Right ventricle myocardium superior (tissue), 1 donor: Measurements from ENCODE around the gene ABCD3. TPM values are rescaled to one million over a fixed set of nuclear protein-coding genes. Genes with fewer than 3 reads are reported as not detected.
"Not testable (repeated sequence)": the region's sequence is repeated elsewhere in the genome, so short reads cannot be mapped to it uniquely, and the experiment has no call there.

Source experiments
- ATAC-seq: fragments of 200-7000 bp; cut with Tn5 transposase; one replicate; pipeline ENCODE4 v1.9.1; 2020; ENCODE audit warnings: mild to moderate bottlenecking; ENCODE audit not compliant: poor library complexity
- DNase-seq: peaks from one replicate; pipeline ENCODE4 v3.0.0-alpha.2; 2020
- intact Hi-C: fragments of 100-400 bp; cut with DNase I; formaldehyde crosslinking; loops from one replicate; pipeline ENCODE4 v1.11.2; 2022
- long read RNA-seq: library from polyadenylated mRNA; unstranded; transcript quantifications from one replicate; pipeline ENCODE4 v2.0.0, GENCODE V29; 2021
- total RNA-seq: library from RNA; stranded (reverse); fragmentation: NEBNext Ultra II Directional; extraction: Animal tissue kit (Norgen Biotek cat#: 25700); gene quantifications from one replicate; pipeline ENCODE4 v1.2.1, GENCODE V29; 2021
- donor health status: DM: no; HTN: yes; CAD: no; lungs with severe emphysema.

Gene ABCD3
- 65.7 TPM for total RNA-seq
- long read RNA-seq, full-length matches to known transcripts: 56 of 113 reads
- long read RNA-seq, partial matches to known transcripts: 9 of 113 reads
- long read RNA-seq, other reads (novel, unspliced or antisense): 48 of 113 reads

GRCh38 chr1:94417978-94418663 is at the start of gene ABCD3:
ABCD3 (plus strand) TSS chr1:94418389; CDS start chr1:94418479, 90 bp downstream.
- ATAC-seq (peak; percentile 98), DNase-seq (peak; percentile 99)
- intact Hi-C loops: no loop called here

GRCh38 chr1:94372771-94373170 is 45.4 kb upstream of the ABCD3 start:
- DNase-seq, ATAC-seq, intact Hi-C loops: not testable (repeated sequence)

- ATAC-seq, DNase-seq, intact Hi-C loops: not testable (repeated sequence)
Measured at GRCh38 chr1:94373311-94373710, 44.9 kb upstream of the ABCD3 start.

GRCh38 chr1:94375666-94376065 is 42.5 kb upstream of the ABCD3 start:
- DNase-seq, ATAC-seq, intact Hi-C loops: not testable (repeated sequence)

GRCh38 chr1:94378493-94378892 is 39.7 kb upstream of the ABCD3 start:
- intact Hi-C loops, DNase-seq, ATAC-seq: not testable (repeated sequence)

- peak; percentile 93 for ATAC-seq
- DNase-seq: peak; percentile 51
- intact Hi-C loops: no loop called here
Measured at GRCh38 chr1:94379615-94380014, 38.6 kb upstream of the ABCD3 start.

- no peak for DNase-seq
- intact Hi-C loops: no loop called here
- ATAC-seq: no peak
Measured at GRCh38 chr1:94382201-94382600, 36.0 kb upstream of the ABCD3 start.

- DNase-seq (no peak), ATAC-seq (peak; percentile 65)
- intact Hi-C loops: no loop called here
Measured at GRCh38 chr1:94383966-94384408, 34.2 kb upstream of the ABCD3 start.

- ATAC-seq: peak; percentile 15
- DNase-seq: no peak
- intact Hi-C loops: no loop called here
Measured at GRCh38 chr1:94384485-94385265, 33.5 kb upstream of the ABCD3 start.

GRCh38 chr1:94385308-94385929 is 32.8 kb upstream of the ABCD3 start:
- intact Hi-C loops: no loop called here
- no peak for DNase-seq
- no peak for ATAC-seq

GRCh38 chr1:94389298-94389697 is 28.9 kb upstream of the ABCD3 start:
- DNase-seq: no peak
- intact Hi-C loops: no loop called here
- ATAC-seq: no peak

GRCh38 chr1:94394247-94394646 is 23.9 kb upstream of the ABCD3 start:
- intact Hi-C loops: no loop called here
- ATAC-seq: no peak
- no peak for DNase-seq

- ATAC-seq (no peak), DNase-seq (no peak)
- intact Hi-C loops: no loop called here
Measured at GRCh38 chr1:94395231-94395630, 23.0 kb upstream of the ABCD3 start.

GRCh38 chr1:94395748-94396309 is 22.4 kb upstream of the ABCD3 start:
- intact Hi-C loops: no loop called here
- ATAC-seq: no peak
- no peak for DNase-seq

- no peak for DNase-seq
Measured at GRCh38 chr1:94396356-94397010, 21.7 kb upstream of the ABCD3 start.

GRCh38 chr1:94398356-94398755 is 19.8 kb upstream of the ABCD3 start:
- DNase-seq: no peak
- no peak for ATAC-seq
- intact Hi-C loops: no loop called here

More at GRCh38 chr1:94396356-94397010, 21.7 kb upstream of the ABCD3 start:
- intact Hi-C loops: no loop called here
- peak; percentile 43 for ATAC-seq

- no peak for DNase-seq
- intact Hi-C loops: no loop called here
- ATAC-seq: no peak
Measured at GRCh38 chr1:94399453-94399852, 18.7 kb upstream of the ABCD3 start.

GRCh38 chr1:94401206-94401605 is 17.0 kb upstream of the ABCD3 start:
- ATAC-seq: no peak
- intact Hi-C loops: no loop called here

More at GRCh38 chr1:94401206-94401605, 17.0 kb upstream of the ABCD3 start:
- DNase-seq: no peak
